NCI-H146 (cell line): ENCODE data around the gene CACNG5.

ENCODE experiments used
- DNase-seq: peaks from one replicate; lab custom pipeline; 2025; lab: John Stamatoyannopoulos, UW

CACNG5 gene

DNA sequence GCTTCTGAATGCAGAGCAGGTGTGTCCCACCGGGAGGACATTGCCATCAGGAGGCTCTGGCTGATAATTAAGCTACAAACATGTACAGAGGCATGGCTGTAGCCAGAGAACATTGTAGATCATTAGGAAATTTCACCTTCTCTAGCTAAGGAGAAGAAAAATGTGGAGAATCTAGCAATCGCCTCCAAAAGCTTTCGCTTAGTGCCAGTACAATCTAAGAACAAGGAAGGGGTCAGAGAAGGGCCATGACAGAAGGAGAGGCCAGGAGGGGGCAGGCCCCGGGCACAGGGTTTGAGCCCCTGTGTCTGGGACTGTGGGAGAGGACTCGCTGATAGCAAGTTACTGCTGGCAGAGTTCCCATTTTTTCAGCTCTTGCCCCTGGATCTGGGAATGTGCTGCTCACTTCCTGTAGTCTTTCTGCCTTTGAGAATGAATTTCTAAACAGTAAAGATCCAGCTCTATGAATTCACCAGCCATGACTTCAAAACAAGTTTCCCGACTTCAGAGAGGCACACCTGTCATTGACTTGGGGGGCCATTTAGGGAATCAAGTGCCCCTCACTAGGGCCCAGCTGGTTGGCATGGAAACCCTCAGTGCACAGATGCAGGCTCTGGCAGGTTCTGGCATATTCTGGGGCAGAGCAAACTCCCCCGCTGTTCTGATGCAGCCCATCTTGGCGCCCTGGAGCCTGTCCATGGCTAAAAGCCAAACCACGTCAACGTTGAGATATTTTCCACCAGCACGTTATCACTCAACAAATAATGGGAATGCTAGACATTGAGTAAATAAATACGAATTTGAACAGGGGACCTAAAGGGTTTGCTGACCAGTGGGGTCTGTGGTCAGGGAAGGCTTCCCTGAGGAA is 70.1 kb downstream of the CACNG5 start:
- peak; percentile 71 for DNase-seq

DNA sequence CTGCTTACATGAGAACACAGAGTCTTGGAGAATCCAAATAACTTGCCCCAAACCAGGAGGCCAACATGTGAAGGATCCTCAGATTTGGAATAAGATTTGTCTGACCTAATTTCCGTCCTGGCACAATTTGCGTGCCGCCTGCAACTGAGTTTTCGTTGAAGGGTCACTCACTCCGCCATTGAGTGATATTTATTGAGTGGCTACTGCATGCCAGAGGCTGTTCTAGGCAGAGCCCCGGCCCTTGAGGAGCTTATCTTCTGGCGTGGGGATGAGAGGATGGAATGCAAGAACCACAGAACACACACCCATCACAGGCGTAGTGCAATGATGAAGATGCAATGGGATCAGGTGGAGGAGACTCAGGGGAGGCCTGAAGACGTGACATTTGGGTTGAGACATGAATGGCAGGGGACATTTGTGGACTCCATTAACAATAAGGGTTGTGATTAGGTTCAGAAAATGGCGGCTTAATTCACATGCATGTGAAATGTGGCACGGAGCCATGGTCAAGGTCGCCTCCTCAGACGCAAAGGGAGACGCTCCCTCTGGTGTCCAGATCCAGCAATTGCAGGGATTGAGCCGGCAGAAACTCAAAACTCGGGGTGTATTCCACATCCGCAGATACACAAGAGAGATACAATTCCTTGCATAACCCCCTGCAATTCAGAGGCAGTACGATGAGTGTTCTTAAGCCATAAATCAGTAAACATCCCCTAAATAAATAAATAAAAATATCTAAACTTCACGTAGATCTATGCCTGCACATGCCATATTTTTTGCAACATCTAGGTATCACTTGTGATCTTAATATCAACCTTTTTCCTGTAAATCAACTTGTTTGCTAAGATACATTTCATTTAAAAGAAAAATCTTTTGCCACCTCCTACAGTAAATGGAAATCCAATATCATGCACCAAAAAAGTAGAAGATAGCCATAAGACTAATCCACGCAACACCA is 71.7 kb downstream of the CACNG5 start:
- peak; percentile 89 for DNase-seq

DNA sequence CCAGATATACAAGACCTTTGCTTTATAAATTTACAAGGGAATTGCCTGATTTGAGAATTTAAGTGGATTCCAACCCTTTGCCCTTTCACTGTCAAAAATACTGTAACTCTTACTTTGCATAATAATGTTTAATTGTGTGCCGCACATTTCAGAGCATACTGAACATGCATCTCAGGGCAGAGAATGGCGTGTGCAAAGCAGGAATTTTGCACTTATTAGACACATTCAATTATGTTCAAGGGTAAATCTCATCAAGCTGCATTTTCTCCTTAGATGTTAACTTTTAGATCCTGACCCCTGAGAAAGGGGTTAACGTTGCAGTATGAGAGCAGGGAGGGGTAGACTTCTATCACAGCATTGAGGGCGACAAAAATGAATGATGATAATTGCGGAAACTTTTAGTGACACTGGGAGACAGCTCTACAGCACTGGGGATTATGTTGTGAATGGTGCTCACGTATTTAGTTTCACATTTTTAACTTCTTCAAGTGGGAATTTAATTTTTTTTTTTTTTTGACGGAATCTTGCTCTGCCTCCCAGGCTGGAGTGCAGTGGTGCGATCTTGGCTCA is 75.0 kb downstream of the CACNG5 start:
- no peak for DNase-seq

DNA sequence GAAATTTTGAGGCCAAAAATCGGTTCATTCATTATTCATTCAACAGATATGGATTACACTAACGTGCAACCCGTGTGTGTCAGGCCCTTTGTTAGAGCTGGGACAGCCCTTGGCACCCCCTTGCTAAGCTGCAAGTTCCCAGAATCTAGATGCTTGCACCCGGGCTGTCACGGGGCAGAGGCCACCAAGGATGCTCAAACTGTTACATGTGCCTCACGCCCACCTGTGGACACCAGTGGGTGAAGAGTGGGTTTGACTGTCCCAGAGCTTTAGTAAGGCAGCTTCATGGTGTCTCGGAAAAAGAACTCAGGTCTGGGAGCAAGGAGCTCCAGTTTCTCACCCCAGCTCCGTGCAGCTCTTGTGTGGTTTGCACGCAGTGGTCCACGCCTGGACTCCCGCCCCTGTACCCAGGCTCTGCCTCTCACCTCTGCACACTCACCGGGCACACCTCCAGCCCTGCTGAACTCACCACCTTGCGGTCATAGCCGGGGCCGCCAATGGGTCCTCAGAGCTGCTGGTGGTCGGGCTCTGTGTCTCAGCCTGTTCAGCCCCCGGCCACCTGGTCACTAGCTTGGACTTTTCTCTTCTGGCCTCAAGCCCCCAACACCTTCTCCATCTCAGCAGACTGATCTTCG is 75.9 kb downstream of the CACNG5 start:
- DNase-seq = no peak

DNA sequence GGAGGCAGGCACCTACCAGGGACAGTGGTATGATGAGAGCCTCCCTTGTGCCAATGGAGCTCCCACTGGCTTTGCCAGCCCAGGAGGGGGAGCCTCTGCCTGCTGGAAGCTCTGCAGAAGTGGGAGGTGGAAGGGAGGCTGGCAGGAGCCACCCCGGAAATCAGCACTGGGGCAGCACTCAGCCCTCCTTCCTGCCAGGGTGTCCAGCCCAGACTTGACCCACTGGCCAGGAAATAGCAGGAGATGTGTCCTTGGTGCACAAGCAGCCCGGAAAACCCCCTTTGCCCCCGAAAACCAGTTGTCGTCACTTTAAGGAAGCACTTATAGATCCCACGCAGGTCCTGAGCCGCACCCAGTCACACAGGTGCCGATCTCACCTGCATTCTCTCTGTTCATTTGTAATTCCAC is 80.3 kb downstream of the CACNG5 start:
- DNase-seq = peak; percentile 74

DNA sequence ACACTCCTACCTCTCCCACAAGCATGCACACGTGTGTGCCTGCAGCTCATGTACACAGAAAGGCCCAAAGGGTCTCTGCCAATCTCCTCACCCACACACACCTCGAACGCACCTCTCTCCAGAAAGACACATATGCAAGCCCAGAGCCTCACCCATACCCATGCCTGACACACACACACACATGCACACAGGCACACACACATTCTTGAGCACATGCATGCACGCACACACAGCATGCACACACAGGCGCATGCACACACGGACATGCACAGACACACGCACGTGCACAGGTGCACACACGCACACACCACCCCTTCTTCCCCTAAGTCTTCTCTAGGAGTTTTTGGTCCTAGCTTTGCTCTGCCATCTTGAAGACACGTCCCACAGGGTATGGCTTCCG is 80.9 kb downstream of the CACNG5 start:
- no peak for DNase-seq

DNA sequence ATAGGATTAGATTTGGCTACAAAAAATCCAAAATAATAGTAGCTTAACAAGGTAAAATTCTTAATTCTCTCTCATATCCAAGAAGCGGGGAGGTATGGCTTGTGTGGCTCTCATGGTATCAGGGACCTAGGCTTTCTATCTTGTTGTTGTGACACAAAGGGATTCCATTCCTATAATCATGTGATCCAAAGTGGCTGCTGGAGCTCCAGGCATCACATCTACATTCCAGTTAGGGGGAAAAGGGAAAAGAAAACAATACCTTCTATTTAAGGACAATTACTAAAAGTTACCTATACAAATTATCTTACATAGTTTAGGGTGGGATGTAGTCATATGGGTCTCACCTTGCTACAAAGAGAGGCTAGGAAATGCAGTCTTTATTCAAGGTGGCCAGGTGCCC is 82.0 kb downstream of the CACNG5 start:
- DNase-seq = no peak

DNA sequence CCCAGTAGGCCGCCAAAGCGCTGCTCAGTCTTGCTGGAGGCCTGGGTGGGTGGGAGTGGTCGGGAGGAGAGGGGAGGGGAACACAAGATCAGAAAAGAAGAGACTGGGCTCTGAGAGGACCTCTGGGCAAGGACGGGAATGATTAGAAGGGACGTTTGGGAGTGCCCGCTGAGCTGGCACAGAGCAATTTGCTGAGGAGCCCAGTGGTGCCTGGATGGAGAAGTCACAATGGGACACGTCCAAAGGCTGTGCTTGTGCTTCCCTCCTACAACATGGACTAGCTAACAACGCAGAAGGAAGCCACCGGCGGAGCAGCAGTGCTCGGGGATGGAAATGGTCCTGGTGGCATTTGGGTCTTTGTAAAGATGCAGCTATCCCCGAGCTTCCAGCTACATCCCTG is 84.0 kb downstream of the CACNG5 start:
- no peak for DNase-seq

DNA sequence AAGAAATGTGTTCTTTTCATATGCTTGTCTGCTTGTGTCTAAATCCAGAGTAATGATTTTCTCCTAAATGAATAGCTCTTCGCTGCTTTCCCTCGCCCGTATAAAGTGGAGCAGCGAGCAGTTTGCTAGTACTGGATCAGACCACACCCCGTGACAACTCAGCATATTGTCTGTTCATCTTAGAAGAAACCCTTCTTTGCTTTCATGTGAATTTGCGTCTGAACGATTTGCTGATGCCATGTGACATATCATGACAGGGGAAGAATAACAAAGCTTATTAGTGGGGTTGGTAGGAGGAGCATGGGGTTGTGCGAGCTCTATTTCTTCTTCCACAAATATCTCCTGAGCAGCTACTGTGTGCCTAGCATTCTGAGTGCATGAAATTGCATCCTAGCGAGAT is 85.5 kb downstream of the CACNG5 start:
- no peak for DNase-seq

DNA sequence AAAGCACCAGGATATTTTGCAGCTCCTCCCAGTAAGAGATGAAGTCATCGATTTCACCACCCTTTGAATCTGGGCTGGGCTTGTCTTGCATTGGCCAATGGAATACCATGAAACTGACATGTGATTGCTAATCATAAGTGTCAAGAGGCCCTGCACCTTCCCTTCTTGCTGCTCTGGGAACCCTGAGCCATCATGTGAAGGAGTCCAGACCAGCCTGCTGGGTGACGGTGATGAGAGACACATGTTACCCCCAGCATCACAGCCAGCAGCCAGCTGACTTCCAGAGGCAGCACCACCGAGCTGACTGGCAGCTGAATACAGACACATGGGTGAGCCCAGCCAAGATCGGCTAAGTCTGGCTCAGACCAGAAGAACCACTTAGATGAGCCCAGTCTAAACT is 86.0 kb downstream of the CACNG5 start:
- no peak for DNase-seq

DNA sequence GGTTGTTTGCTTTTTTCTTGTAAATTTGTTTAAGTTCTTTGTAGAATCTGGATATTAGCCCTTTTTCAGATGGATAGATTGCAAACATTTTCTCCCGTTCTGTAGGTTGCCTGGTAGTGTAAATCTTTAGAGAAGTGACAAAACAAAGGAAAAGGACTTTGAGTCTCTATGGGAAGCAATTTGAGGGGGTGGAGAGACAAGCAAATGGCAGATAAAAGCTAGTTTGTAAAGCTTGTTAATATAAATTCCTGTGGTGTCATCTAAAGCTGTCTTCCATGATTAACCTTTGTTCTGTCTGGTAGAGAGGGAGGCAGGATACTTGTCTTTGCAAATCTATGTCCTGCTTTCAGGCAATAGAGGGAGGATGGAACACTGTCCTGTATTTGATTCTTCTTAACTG is 89.0 kb downstream of the CACNG5 start:
- DNase-seq = no peak

DNA sequence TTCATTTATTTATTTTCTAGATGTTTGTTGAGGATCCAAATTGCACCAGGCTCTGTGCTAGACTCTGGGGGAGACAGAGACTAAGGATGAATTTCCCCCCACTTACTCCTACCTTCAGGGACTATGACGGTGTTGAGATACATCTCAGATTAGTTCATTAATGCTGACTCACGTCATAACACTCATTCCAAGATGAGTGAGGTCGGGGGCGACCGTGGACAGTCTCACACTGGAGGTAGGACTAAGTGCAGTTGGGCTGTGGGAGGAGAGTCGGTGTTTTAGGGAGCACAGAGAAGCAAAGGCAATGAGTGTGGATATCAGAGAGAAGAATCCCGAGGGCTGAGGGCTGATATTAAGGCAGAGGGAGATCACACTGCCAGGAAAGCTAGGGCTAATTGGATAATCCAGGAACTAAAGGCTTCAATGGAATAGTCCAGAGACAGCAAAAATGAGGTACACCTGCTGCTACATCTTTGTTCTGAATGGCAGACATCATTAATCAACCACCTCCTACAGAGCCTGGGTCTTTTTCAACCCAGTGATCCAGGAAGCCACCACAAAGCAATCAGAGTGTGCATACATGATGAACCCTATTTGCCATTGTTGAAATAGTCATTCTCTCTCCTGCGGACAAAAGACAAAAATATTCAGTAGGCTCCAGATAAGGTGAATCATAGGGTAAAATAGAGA is 91.0 kb downstream of the CACNG5 start:
- peak; percentile 96 for DNase-seq

DNA sequence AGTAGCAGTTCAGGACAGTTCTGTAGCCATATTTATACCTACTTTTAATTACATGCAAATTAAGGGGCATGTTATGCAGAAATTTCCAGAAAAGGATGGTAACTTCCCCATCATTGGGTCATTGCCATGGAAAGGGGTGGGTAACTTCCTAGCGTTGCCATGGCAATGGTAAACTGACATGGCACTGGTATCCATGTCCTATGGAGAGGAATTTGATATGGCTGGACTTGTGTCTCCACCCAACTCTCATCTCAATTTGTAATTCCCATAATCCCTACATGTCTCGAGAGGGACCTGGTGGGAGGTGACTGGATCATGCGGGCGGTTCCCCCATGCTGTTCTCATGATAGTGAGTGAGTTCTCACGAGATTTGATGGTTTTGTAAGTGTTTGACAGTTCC is 94.0 kb downstream of the CACNG5 start:
- no peak for DNase-seq

DNA sequence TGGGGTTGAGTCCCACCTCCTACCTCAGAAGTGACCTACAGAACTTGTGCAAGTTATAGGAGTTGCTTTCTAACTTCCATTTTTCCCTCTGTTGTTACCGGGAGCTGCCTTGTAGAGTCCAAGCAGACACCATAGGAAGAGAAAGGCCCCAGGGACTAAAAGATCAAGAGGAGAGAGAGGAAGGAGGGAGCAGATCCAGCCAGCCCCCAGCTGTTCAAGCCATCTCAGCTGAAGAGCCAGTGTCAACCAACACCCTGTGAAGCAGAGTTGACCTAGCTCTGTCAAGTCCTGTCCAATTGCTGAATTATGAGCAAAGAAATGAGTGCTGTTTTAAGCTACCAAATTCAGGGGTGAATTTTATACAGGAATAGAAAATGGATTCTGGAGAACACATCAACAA is 94.7 kb downstream of the CACNG5 start:
- DNase-seq = no peak

DNA sequence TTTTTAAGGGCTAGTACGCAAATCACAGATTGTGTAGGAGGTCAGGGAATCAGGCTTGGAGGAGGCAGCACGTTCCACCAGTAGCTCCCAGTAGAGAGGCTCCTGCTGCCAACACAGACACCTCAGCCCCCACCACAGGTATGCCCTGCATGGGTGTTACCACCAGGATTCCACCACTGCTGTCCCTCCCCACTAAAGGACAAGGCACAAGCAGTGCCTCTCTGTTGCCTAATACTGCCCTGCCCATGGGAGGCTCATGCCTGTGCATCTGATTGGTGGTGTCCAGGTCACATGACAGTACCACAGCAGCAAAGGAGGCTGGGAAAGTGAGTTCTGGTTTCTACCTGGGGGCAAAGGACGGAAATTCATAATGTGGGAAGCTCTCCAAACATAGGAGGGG is 96.0 kb downstream of the CACNG5 start:
- DNase-seq = no peak

DNA sequence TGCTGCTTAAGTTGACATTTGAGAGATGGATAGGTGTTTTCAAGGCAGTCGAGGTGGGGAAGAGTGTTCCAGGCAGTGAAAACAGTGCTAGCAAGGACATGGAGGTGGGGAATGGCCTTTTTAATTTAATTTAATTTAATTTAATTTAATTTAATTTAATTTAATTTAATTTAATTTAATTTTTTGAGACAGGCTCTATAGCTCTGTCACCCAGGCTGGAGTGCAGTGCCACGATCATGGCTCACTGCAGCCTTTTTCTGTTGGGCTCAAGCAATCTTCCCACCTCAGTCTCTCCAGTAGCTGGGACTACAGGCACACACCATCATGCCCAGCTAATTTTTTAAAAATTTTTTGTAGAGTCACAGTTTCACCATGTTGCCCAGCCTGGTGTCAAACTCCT is 97.4 kb downstream of the CACNG5 start:
- no peak for DNase-seq

DNA sequence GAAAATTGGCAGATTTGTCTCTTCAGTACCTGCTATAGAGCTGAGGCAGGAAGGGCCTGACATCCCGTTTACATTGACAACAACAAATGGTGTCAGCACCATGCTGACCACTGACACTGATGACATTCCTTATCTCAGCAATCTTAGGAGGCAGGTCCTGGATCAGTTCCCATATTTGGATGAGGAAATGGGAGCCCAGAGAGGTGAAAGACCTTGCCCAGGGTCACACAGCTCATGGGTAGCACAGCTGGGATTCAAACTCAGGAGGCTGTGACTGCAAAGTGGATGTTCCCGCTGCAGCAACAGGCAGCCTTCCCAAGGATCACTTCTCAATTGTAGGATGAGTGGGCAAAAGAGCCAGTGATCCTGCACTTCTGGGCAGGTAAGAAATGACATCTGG is 99.1 kb downstream of the CACNG5 start:
- no peak for DNase-seq
